Activated CD8-positive, alpha-beta T cell treated with anti-CD3 and anti-CD28 coated beads for 36 hours (primary cell): ENCODE results near the gene BPIFB2. TPM values are rescaled to one million over a fixed set of nuclear protein-coding genes. Genes with fewer than 3 reads are reported as not detected.

ENCODE experiments used
- ATAC-seq: fragments of 200-7000 bp; cut with Tn5 transposase; one replicate; pipeline ENCODE4 v1.10.0; 2021; ENCODE audit warnings: mild to moderate bottlenecking, moderate library complexity
- CTCF ChIA-PET: fragments of 350-600 bp; sonication (Branson Sonifier 250); formaldehyde crosslinking; loops from one replicate; lab custom pipeline; 2021; ENCODE audit warnings: antibody characterized with exemption; lab: Charles Lee
- POLR2A ChIA-PET: fragments of 350-600 bp; sonication (Branson Sonifier 250); formaldehyde crosslinking; loops from one replicate; lab custom pipeline; 2021; ENCODE audit warnings: antibody characterized with exemption; lab: Charles Lee
- DNase-seq: peaks from one replicate; pipeline ENCODE4 v3.0.0-alpha.2; 2020
- H3K27ac Mint-ChIP-seq: one replicate; pipeline ENCODE4 v1.8.0; 2021; ENCODE audit warnings: mild to moderate bottlenecking, mixed read lengths
- H3K27me3 Mint-ChIP-seq: one replicate; pipeline ENCODE4 v1.8.0; 2021; ENCODE audit warnings: mixed read lengths
- H3K36me3 Mint-ChIP-seq: one replicate; pipeline ENCODE4 v1.8.0; 2021; ENCODE audit warnings: low read depth, mixed read lengths
- H3K4me1 Mint-ChIP-seq: one replicate; pipeline ENCODE4 v1.8.0; 2021; ENCODE audit warnings: low read depth, mixed read lengths
- H3K4me3 Mint-ChIP-seq: one replicate; pipeline ENCODE4 v1.8.0; 2021; ENCODE audit warnings: mild to moderate bottlenecking, moderate library complexity, mixed read lengths
- H3K9me3 Mint-ChIP-seq: one replicate; pipeline ENCODE4 v1.8.0; 2021; ENCODE audit warnings: mixed read lengths
- intact Hi-C: fragments of 100-400 bp; cut with micrococcal nuclease; formaldehyde crosslinking; loops from one replicate; pipeline ENCODE4 v1.10.0; 2022
- total RNA-seq, 2 experiments: library from RNA; stranded (reverse); gene quantifications; one replicate each; pipeline ENCODE4 v1.2.3, GENCODE V29; 2021
- TF ChIP-seq, protein P1 (sequence below): fragments of 200-600 bp; IDR thresholded peaks from one replicate; pipeline ENCODE4 v1.8.0; 2022; ENCODE audit warnings: antibody characterized with exemption, mild to moderate bottlenecking

BPIFB2 gene
- total RNA-seq, 2 experiments from 2014 or later = not detected

GRCh38 chr20:33006776-33007375 is 628 bp upstream of the BPIFB2 start:
- ChIA-PET POLR2A (interaction anchor here (1.3 kb wide), 1 partner anchor 31 kb away, joined by 3 read pairs; no protein-coding TSS in a partner anchor), CTCF (interaction anchor here (1.0 to 2.7 kb wide), 4 partner anchors 33 to 217 kb away, joined by 3 to 34 read pairs (median 16); no protein-coding TSS in a partner anchor)
- TF ChIP-seq, protein P1, sequence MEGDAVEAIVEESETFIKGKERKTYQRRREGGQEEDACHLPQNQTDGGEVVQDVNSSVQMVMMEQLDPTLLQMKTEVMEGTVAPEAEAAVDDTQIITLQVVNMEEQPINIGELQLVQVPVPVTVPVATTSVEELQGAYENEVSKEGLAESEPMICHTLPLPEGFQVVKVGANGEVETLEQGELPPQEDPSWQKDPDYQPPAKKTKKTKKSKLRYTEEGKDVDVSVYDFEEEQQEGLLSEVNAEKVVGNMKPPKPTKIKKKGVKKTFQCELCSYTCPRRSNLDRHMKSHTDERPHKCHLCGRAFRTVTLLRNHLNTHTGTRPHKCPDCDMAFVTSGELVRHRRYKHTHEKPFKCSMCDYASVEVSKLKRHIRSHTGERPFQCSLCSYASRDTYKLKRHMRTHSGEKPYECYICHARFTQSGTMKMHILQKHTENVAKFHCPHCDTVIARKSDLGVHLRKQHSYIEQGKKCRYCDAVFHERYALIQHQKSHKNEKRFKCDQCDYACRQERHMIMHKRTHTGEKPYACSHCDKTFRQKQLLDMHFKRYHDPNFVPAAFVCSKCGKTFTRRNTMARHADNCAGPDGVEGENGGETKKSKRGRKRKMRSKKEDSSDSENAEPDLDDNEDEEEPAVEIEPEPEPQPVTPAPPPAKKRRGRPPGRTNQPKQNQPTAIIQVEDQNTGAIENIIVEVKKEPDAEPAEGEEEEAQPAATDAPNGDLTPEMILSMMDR = no peak
- H3K4me1 Mint-ChIP-seq = peaks cover 8% of the 10 kb centered on the region
- DNase-seq (no peak), ATAC-seq (no peak)
- no peak overlapping the region for H3K4me3 Mint-ChIP-seq
- no peaks in the 10 kb centered on the region for H3K36me3 Mint-ChIP-seq
- intact Hi-C loops = no loop called here
- H3K9me3 Mint-ChIP-seq = peaks cover 3% of the 10 kb centered on the region
- H3K27ac Mint-ChIP-seq = no peak overlapping the region
- no peaks in the 10 kb centered on the region for H3K27me3 Mint-ChIP-seq

DNA sequence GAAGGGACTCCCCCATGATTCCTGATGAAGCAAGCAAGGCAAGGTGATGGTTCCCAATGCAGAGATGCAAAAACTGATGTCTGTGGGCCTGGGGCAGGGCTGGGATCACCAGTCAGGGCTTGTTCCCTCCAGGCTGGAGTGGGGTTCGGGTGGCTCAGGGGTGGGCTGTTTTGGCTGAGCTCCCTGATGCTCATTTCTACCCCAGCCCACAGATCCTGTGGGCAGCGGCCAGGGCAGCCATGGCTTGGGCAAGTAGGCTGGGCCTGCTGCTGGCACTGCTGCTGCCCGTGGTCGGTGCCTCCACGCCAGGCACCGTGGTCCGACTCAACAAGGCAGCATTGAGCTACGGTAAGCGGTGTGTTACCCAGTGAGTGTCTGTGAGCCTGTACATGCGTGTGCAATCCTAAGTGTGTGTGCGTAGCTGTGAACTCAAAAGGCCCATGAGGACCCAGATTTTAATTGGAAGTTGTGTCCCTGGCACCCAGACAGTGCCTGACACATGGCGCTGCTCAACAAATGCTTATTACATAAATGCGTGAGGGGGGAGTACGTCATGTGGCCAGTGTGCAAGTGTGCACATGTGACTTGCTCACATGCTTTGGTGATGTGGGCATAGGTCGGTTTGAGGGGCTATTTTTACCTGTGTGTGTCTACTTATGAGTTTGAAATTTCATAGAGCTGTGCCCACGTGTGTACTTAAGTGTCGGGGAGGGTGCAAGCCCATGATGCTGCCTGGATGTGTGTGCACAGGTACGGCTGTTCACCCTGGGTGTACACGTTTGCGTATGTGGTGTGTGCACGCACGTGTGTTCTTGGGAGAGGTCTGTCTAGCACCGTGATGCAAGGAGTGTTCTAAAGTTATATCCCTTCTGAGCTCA is 1.1 kb downstream of the BPIFB2 start:
- ATAC-seq (no peak), DNase-seq (no peak)
- Mint-ChIP-seq H3K9me3 (peaks cover 3% of the 10 kb centered on the region), H3K4me1 (peaks cover 6% of the 10 kb centered on the region), H3K27me3 (no peaks in the 10 kb centered on the region), H3K36me3 (no peaks in the 10 kb centered on the region), H3K4me3 (no peak overlapping the region), H3K27ac (no peak overlapping the region)
- CTCF ChIA-PET = interaction anchor here (1.2 kb wide), 1 partner anchor 106 kb away, joined by 3 read pairs; no protein-coding TSS in a partner anchor
- intact Hi-C loops = no loop called here
- POLR2A ChIA-PET = interaction anchor here (1.3 kb wide), 1 partner anchor 32 kb away, joined by 3 read pairs; no protein-coding TSS in a partner anchor
- TF ChIP-seq, protein P1 = no peak

DNA sequence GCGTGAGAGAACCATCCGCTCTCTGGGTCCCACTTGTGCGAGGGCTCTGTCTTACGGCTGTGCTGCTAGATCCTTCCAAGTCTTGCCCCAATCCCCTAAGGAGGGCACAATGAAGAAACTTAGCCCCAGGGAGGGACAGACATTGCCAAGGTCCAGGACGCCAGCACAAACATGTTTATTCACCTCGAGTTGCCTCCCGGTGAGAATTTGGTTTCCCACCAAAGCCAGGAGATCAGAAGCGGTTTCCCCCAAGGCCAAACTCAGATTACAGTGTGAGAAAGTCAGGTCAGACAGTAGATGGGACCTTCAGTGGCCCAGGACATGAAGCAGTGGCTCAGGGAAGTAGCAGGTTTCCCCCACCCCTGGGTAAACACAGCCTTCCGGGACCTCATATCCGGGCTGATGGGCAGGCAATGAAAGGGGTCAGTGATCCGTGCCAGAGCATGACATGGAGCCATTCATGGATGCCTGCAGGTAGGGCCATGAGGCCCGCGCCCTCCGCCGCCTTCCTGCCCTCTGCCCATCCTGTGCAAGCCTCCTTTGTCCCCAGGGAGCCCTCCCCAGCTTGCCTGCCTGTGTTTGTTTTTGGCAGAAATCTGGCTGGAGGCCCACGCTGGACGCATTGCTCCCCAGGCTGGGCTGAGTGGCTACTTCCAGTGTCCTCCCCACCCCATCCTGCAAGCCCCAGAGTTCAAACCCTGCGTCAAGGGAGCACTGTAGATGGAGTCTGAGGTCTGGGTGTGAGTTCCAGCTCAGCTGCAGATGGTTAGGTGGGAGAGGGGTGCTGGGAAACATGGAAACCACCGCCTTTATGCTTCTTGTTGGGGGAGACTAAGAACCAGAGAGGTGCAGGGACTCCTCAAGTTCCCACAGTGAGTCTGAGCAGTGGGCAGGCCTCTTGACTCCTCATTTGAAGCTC is 2.0 kb downstream of the BPIFB2 start:
- H3K4me1 Mint-ChIP-seq = peaks cover 6% of the 10 kb centered on the region
- no peak overlapping the region for H3K27ac Mint-ChIP-seq
- no peak for DNase-seq
- no peaks in the 10 kb centered on the region for H3K36me3 Mint-ChIP-seq
- H3K4me3 Mint-ChIP-seq = no peak overlapping the region
- no peaks in the 10 kb centered on the region for H3K27me3 Mint-ChIP-seq
- TF ChIP-seq, protein P1 = no peak
- H3K9me3 Mint-ChIP-seq = peaks cover 3% of the 10 kb centered on the region
- no peak for ATAC-seq
- intact Hi-C loops = no loop called here
- POLR2A ChIA-PET = no interaction called here
- CTCF ChIA-PET = interaction anchor here (0.8 to 1.2 kb wide), 3 partner anchors 9 to 107 kb away, joined by 3 read pairs; no protein-coding TSS in a partner anchor

- CTCF ChIA-PET = interaction anchor here (0.8 to 1.2 kb wide), 2 partner anchors 10 to 15 kb away, joined by 3 read pairs; no protein-coding TSS in a partner anchor
- no peak for ATAC-seq
Observed at GRCh38 chr20:33010133-33010504, 2.6 kb downstream of the BPIFB2 start.

More at GRCh38 chr20:33010133-33010504, 2.6 kb downstream of the BPIFB2 start:
- DNase-seq = no peak
- H3K9me3 Mint-ChIP-seq = peaks cover 3% of the 10 kb centered on the region
- H3K27me3 Mint-ChIP-seq = no peaks in the 10 kb centered on the region
- no peak overlapping the region for H3K27ac Mint-ChIP-seq
- POLR2A ChIA-PET = no interaction called here
- no peaks in the 10 kb centered on the region for H3K36me3 Mint-ChIP-seq
- TF ChIP-seq, protein P1 = no peak
- intact Hi-C loops = no loop called here
- peaks cover 3% of the 10 kb centered on the region for H3K4me1 Mint-ChIP-seq
- no peak overlapping the region for H3K4me3 Mint-ChIP-seq
